Endothelial cell of umbilical vein (primary cell): ENCODE data around the gene MCL1.

Experiments
- FOS ChIP-seq: IDR thresholded peaks from 2 replicates; pipeline ENCODE4 v1.6.1; 2011; ENCODE audit warnings: mild to moderate bottlenecking, low read length, moderate library complexity, borderline replicate concordance; ENCODE audit not compliant: insufficient read depth
- POLR2A ChIP-seq: IDR thresholded peaks from 2 replicates; pipeline ENCODE4 v1.6.1; 2012; ENCODE audit warnings: low read depth, mild to moderate bottlenecking, control low read depth, low read length
- POLR2AphosphoS5 ChIP-seq: IDR thresholded peaks from 2 replicates; pipeline ENCODE4 v1.6.1; 2012; ENCODE audit warnings: low read depth, mild to moderate bottlenecking, control low read depth, low read length, moderate library complexity; ENCODE audit not compliant: insufficient read depth
- TF ChIP-seq, protein P1 (sequence below), 2 donors: IDR thresholded peaks; 1 replicate in 1 of 2; 2 replicates in 1 of 2; pipeline ENCODE4 v1.5.1; 2011; ENCODE audit warnings: low read length in 2 of 2, mild to moderate bottlenecking in 2 of 2, moderate library complexity in 2 of 2, control low read depth in 1 of 2, inconsistent platforms in 1 of 2, low read depth in 1 of 2; ENCODE audit not compliant: insufficient read depth in 1 of 2; ENCODE audit errors: extremely low read depth in 1 of 2

DNA sequence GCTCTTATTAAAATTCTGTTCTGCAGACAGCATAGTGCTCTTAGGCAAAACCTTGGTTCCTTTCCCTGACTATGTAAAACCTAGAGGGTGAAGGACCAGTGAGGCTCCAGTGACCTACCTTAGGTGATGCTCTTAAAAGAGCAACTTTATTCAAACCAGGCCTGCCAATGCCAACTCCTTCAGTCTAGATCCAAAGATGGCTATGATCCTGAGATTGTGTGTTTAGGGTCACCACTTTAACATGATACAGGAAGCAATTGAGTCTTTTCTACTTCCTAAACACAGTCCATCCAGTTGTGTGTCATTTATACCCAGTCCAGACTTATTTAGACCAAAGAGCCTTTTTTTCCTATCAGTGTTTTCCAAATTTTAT is 10.8 kb downstream of the MCL1 start:
- TF ChIP-seq, protein P1, sequence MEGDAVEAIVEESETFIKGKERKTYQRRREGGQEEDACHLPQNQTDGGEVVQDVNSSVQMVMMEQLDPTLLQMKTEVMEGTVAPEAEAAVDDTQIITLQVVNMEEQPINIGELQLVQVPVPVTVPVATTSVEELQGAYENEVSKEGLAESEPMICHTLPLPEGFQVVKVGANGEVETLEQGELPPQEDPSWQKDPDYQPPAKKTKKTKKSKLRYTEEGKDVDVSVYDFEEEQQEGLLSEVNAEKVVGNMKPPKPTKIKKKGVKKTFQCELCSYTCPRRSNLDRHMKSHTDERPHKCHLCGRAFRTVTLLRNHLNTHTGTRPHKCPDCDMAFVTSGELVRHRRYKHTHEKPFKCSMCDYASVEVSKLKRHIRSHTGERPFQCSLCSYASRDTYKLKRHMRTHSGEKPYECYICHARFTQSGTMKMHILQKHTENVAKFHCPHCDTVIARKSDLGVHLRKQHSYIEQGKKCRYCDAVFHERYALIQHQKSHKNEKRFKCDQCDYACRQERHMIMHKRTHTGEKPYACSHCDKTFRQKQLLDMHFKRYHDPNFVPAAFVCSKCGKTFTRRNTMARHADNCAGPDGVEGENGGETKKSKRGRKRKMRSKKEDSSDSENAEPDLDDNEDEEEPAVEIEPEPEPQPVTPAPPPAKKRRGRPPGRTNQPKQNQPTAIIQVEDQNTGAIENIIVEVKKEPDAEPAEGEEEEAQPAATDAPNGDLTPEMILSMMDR (IDR thresholded peaks at IDR 0.05; ENCODE audit: extremely low read depth in 1 of 2, insufficient read depth in 1 of 2, low read depth in 1 of 2, low read length in 2 of 2) = no peak
- TF ChIP-seq POLR2A = no peak
- peak; percentile 64 for TF ChIP-seq POLR2AphosphoS5
- no peak for TF ChIP-seq FOS
